IPS DF 4.7 (cell line): Measurements from ENCODE around the gene NELL1.

Experiments used
- DNase-seq: peaks from one replicate; pipeline ENCODE4 v3.0.0-alpha.2; 2013; ENCODE audit warnings: low spot score; ENCODE audit errors: extremely low read depth

Gene NELL1

DNA sequence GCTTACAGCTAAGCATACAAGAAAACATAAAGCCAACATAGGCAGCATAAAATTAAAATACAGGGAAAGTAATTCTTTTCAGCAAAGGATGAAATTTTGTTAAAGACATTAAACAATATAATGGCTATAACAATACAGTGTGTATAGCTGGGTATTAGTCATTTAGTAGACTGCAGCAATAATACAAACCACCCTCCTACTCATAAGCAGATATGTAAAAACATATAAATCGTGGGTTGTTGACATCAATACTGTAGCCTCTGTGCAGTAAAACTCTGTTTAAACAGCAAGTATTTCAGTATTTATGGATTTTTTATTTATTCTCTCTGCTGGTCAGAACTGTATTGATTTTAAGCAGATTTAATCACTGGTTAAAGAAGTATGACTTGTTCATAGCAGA lies 884.4 kb downstream of the NELL1 start:
- no peak for DNase-seq

DNA sequence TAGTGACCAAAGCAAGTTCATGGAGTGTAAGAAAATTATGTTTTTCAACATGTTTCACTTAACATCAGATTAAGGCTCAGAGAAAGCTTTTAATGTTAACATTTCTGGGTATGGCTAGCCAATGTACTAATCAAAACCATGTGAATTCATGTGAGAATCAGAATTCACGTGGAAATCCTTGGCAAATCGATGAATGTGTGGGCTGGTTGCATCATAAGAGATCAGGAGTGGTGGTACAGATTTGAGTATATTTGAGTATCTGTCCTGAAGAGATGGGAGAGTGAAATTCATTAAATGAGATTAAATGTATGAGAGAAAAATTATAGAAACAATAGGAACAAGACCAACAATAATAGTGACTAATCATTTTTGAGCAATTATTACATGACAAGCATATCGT lies 884.9 kb downstream of the NELL1 start:
- DNase-seq, result no peak

DNA sequence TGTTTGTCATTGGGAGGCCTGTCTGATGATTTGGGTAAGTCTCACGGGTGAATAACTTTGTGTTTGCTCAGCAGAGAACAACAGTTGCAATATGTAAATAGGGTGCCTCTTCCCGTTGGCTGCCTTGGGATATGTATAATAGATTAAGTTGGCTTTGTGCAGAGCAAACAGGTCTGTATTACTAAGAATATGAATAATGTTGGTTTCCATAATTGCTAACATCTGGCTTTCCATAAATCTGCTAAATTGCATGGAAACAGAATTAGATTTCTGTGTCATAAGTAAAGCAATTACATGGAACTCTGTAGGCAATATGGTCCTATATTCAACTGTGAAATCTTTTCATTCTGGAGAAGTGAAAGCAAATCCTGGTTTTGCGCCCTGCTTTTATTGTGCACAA lies 887.5 kb downstream of the NELL1 start:
- DNase-seq, result no peak

DNA sequence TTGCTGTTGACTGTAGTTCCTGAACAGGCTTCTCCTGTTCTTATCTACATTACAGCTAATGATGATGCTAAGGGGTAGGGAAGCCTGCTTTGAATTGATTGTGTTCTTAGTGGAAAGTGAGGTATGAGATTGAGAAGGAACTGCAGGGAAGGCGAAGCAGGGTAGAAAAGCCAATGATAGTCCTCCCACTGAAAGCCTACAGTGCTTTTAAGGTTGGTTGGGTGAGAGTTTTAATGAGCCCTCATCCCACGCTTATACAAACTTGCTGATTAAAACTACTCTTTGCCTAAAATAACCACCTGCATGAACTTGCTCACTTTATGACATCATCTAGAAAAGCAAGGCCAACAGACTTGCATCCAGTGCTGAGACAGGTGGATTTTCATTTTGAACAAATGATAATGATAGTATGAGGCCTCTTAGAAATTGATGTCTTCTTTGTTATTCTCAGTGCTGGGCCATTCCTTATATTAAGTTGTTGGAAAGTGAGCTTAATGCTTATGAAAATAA lies 891.1 kb downstream of the NELL1 start:
- no peak for DNase-seq

- DNase-seq, result no peak
Measured at GRCh38 chr11:21561581-21561980, 892.2 kb downstream of the NELL1 start.

GRCh38 chr11:21564095-21564494 lies 894.7 kb downstream of the NELL1 start:
- DNase-seq, result no peak

GRCh38 chr11:21564833-21565682 lies 895.7 kb downstream of the NELL1 start:
- no peak for DNase-seq

GRCh38 chr11:21566521-21567117 lies 897.2 kb downstream of the NELL1 start:
- DNase-seq, result no peak

GRCh38 chr11:21567645-21568290 lies 898.4 kb downstream of the NELL1 start:
- no peak for DNase-seq

DNA sequence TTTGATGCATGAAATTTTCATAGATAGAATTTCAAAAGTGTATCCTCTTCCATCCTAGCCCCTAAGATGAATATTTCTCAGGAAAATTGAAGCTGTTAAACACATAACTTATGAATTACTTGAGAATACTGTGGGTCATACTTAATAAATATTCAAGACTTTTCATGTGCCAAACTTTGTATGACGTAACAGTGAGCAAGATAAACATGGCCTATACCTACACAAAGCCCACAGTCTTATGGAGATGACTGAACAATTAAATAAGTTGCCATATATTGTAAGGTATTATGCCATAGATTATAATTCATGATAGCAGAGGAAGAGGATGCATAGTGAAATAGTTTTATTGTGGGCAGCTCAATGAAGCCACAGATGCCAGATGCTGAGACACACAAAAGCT lies 902.8 kb downstream of the NELL1 start:
- DNase-seq, result no peak

GRCh38 chr11:21582791-21583190 lies 913.4 kb downstream of the NELL1 start:
- no peak for DNase-seq

DNA sequence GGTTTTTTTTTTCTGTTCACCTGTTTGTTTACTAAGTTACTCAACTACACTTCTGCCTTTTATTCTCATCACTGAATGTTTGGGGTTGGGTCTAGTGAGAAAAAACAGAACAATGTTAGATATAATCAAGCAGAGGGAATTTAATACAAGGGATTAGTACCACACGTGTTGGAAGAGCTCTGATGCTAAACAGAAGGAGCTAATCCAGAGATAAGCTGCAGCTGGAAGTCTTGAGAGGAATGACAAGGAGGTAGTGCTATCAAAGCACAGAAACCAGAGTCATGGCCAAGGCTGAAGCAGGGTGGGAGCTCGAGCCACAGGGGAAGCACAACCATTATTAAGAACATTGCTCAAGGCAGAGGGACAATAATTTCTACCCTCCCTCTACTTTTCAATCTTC lies 919.4 kb downstream of the NELL1 start:
- no peak for DNase-seq

- DNase-seq, result no peak
Measured at GRCh38 chr11:21602699-21603098, 933.3 kb downstream of the NELL1 start.

DNA sequence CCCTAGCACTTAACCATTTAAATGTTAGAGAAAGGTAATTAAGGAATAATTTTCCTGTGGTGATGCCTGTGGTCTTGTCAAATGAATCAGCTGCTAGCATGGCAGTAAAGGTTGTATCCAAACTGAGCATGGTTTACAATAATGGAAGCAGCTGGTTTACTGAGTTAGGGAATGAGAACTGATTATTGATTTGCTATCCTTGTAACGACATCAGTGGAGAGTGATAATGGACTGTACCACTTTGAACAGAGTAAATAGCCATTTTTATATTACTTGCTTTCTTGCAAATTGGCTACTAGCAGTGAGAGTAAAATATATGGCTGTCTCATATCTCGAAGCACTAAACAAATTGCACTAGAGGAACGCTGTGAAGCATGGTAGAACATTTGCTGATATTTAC lies 934.5 kb downstream of the NELL1 start:
- no peak for DNase-seq

DNA sequence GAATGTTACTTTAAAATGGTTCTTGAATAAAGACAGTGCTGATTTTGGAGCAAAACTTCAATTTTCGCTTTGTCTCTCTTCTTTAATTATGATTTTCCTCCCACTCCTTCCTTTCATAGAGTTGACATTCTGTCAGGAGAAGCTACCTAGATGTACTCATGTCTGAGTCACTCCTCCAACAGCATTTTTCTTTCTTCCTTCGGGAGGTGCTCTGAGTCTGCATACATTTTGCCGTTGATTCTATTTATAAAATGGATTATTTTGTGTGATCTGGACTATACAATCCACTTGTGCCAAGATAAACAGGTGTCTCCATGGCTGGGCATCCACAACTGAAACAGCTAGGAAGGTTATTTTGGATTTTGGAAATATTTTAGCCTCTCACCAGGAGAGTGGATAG lies 935.2 kb downstream of the NELL1 start:
- DNase-seq, result no peak

- DNase-seq, result no peak
Measured at GRCh38 chr11:21612326-21612725, 942.9 kb downstream of the NELL1 start.

DNA sequence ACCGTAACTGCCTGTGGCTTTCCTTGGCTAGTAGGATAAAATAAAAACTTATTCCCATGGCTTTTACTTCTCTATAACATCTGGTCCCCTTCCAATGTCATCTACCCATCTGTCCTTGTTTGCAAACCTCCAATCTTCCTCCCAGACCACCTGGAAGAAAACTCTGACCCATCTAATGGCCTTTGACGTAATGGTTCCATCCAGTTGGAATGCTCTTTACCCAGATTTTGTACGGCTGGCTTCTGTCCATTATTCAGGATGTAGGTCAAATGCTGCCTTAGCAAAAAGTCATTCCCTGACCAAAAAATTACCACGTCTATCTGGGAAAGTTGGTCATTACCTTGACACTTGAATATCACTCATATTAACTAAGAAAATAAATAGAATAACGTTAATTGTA lies 945.6 kb downstream of the NELL1 start:
- no peak for DNase-seq

DNA sequence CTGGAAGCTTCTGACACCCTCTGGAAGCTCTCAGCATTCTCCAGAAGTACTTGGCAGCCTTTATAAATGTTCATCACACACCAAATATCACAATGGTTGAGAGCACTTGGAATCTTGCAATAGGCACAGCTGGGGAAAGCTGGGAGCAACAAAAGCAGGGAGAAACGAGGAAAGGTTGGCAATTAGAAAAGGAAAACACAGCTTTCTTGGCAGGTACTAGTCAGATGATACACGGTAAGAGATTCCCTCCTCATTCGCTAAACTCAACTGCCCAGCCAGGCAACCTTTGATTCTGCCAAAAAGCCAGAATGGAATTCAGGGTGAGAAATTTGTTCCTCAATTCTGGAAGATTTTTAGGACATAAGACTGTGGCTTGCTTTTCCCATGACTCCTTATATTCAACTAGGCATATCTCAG lies 946.6 kb downstream of the NELL1 start:
- DNase-seq, result no peak

DNA sequence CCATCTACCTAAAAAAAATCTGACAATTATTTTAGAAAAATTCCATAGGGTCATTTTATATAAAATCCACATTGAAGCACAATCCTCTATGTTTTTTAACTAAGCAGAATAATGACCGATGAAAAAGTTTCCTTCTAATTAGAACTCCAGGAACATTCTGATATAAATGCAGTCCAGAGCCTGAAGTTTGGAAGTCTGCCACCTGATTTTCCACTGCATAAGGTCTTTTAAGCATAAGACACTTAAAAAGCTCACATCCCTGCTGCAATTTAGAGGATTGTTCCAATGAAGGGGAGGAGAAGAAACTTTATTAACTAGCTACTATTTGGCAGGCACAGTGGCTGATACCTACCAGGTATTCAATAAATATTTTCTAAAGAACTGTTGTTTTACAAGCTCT lies 953.2 kb downstream of the NELL1 start:
- no peak for DNase-seq

DNA sequence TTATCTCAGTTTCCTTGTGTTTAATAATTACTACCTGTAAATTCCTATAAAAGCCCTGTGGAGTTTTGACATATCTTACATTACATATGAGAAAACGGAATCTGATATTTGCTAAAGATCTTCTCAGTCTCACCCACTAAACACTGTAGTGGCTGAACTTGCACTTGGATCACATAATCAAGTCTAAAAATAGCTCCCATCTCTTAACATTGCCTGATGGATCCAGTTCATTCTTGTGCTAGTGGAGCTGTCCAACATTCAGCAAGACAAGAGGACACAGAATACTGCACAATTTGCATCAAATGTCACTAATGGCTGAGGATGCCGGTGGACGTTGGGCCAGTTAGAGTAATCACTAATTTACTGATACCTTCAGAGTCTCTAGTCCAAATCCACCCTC lies 953.6 kb downstream of the NELL1 start:
- DNase-seq, result no peak
